DOHH2 (cell line): ENCODE data around the gene TBC1D10A.

ENCODE experiments used
- H3F3A ChIP-seq: fragments of 200-600 bp; sonication (generic), shearing (Covaris generic); 2 replicates; pipeline ENCODE4 v1.6.0; 2016; ENCODE audit warnings: antibody characterized with exemption, mild to moderate bottlenecking; ENCODE audit not compliant: control insufficient read depth, insufficient read depth
- H3K27ac ChIP-seq: fragments of 200-600 bp; sonication (generic); 2 replicates; pipeline ENCODE4 v1.5.1; 2014; ENCODE audit warnings: low read depth, mild to moderate bottlenecking, low read length, moderate library complexity
- H3K27me3 ChIP-seq: fragments of 200-600 bp; sonication (generic); 2 replicates; pipeline ENCODE4 v1.6.1; 2014; ENCODE audit warnings: mild to moderate bottlenecking, low read length, mixed read lengths; ENCODE audit not compliant: control insufficient read depth
- H3K36me3 ChIP-seq: fragments of 200-600 bp; sonication (generic); 2 replicates; pipeline ENCODE4 v1.6.1; 2014; ENCODE audit warnings: mild to moderate bottlenecking, low read length, moderate library complexity, mixed read lengths; ENCODE audit not compliant: control insufficient read depth
- H3K4me1 ChIP-seq: fragments of 200-600 bp; sonication (generic); 2 replicates; pipeline ENCODE4 v1.6.1; 2014; ENCODE audit warnings: mild to moderate bottlenecking, low read length, mixed read lengths; ENCODE audit not compliant: control insufficient read depth
- H3K4me2 ChIP-seq: fragments of 200-600 bp; sonication (generic); 2 replicates; pipeline ENCODE4 v1.6.0; 2014; ENCODE audit warnings: mild to moderate bottlenecking, low read length, moderate library complexity
- H3K4me3 ChIP-seq: fragments of 200-600 bp; sonication (generic); 2 replicates; pipeline ENCODE4 v1.5.1; 2014; ENCODE audit warnings: mild to moderate bottlenecking, low read length, mixed read lengths
- H3K79me2 ChIP-seq: fragments of 200-600 bp; sonication (generic); 2 replicates; pipeline ENCODE4 v1.6.1; 2014; ENCODE audit warnings: mild to moderate bottlenecking, low read length, mixed read lengths; ENCODE audit not compliant: control insufficient read depth
- H3K9me2 ChIP-seq: fragments of 200-600 bp; sonication (generic); replicated peaks from 2 replicates; pipeline ENCODE4 v1.6.1; 2014; ENCODE audit warnings: mild to moderate bottlenecking, low read length, mixed read lengths; ENCODE audit not compliant: control insufficient read depth
- H3K9me3 ChIP-seq: fragments of 200-600 bp; sonication (generic); 2 replicates; pipeline ENCODE4 v1.6.1; 2014; ENCODE audit warnings: antibody characterized with exemption, low read length, mixed read lengths; ENCODE audit not compliant: control insufficient read depth, insufficient read depth
- H4K20me1 ChIP-seq: fragments of 200-600 bp; sonication (generic); 2 replicates; pipeline ENCODE4 v1.6.0; 2014; ENCODE audit warnings: low read depth, mild to moderate bottlenecking, antibody characterized with exemption, low read length, moderate library complexity; ENCODE audit not compliant: control insufficient read depth, insufficient read depth
- EZH2phosphoT487 ChIP-seq: fragments of 200-600 bp; sonication (generic); IDR thresholded peaks from 2 replicates; pipeline ENCODE4 v1.6.1; 2017; ENCODE audit warnings: borderline replicate concordance, mild to moderate bottlenecking, antibody characterized with exemption, low read length, moderate library complexity, mixed read lengths
- TF ChIP-seq, protein P1 (sequence below): fragments of 200-600 bp; sonication (generic); IDR thresholded peaks from one replicate; pipeline ENCODE4 v1.5.1; 2014; ENCODE audit warnings: antibody characterized with exemption, mild to moderate bottlenecking, low read depth, low read length; ENCODE audit not compliant: poor library complexity, severe bottlenecking

The TBC1D10A gene

DNA sequence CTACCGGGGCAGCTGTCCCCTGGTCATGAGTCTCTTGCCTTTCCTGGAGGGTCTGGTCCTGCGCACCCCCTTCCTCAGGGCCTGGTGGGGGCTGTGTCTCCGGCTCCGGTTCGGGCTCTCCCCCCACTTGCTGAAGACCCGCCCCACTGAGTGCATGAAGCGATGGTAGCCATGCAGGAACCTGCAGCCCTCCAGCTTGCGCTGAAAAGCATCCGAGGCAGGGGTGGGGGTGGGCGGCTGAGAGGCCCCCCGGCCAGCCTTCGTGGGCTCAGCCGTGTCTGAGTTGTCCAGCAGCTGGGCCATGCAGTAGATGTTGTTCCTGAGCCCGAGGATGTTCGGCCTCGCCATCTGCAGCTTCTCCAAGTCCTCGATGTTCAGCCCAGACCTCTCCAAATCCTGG is 62.9 kb downstream of the TBC1D10A start:
- H3K4me2 ChIP-seq: no peak overlapping the region

DNA sequence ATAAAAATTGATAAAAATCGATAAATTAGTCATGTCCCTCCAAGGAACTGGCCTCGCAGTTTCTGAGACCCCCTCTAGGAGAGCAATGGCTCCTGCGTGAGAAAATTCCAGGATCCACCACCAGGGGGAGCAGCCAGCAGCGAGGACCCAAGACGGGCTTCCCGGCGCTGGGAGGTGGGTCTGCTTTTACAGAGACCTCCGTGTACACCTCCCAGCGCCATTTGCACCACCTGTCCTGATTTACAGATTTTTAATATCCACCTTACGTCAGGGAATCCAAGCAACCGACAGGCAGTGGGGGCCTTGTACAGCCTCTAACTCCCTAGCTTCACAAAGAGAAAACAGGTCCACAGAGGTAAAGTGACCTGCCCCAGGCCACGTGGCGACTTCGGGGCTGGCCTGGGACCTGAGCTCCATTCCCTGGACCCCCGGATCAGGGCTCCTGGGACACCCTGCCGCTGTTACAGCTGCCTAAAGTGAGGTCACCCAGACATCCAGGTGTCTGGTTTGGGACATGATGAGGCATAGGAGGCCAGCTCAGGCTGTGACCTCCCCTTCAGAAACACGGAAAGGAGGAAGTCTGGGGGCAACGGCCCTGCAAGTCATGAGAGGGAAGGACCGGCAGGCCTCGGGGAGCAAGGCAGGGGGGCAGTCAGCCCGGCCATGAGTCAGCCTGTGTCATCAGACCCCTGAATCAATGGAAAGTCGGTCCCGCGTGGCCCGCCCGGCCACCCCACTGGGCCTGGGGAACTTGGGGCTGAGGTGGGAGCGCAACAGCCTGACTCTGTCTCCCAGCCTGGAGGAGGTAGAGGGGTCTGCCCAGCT is 63.6 kb downstream of the TBC1D10A start:
- H3K79me2 ChIP-seq: peaks cover 4% of the 10 kb centered on the region; the same call in 1 of the 2 replicates
- peaks cover 30% of the 10 kb centered on the region for H3K4me1 ChIP-seq
- H3F3A ChIP-seq: no peaks in the 10 kb centered on the region
- H3K4me3 ChIP-seq: peak overlapping the region; percentile 12; the same call in 1 of the 2 replicates
- no peaks in the 10 kb centered on the region for H3K27me3 ChIP-seq
- H3K9me3 ChIP-seq: no peaks in the 10 kb centered on the region
- H3K4me2 ChIP-seq: peak overlapping the region; percentile 29
- TF ChIP-seq EZH2phosphoT487: no peak
- TF ChIP-seq, protein P1, sequence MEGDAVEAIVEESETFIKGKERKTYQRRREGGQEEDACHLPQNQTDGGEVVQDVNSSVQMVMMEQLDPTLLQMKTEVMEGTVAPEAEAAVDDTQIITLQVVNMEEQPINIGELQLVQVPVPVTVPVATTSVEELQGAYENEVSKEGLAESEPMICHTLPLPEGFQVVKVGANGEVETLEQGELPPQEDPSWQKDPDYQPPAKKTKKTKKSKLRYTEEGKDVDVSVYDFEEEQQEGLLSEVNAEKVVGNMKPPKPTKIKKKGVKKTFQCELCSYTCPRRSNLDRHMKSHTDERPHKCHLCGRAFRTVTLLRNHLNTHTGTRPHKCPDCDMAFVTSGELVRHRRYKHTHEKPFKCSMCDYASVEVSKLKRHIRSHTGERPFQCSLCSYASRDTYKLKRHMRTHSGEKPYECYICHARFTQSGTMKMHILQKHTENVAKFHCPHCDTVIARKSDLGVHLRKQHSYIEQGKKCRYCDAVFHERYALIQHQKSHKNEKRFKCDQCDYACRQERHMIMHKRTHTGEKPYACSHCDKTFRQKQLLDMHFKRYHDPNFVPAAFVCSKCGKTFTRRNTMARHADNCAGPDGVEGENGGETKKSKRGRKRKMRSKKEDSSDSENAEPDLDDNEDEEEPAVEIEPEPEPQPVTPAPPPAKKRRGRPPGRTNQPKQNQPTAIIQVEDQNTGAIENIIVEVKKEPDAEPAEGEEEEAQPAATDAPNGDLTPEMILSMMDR: peak; percentile 81
- H3K36me3 ChIP-seq: no peaks in the 10 kb centered on the region
- no peaks in the 10 kb centered on the region for H3K9me2 ChIP-seq
- no peak overlapping the region for H3K27ac ChIP-seq
- H4K20me1 ChIP-seq: no peaks in the 10 kb centered on the region

More for the DNA sequence above, 62.9 kb downstream of the TBC1D10A start:
- no peaks in the 10 kb centered on the region for H3K36me3 ChIP-seq
- H3K4me3 ChIP-seq: no peak overlapping the region
- no peaks in the 10 kb centered on the region for H3K9me3 ChIP-seq
- H3K79me2 ChIP-seq: peaks cover 4% of the 10 kb centered on the region; the same call in 1 of the 2 replicates
- H3F3A ChIP-seq: no peaks in the 10 kb centered on the region
- H3K27me3 ChIP-seq: no peaks in the 10 kb centered on the region
- no peak for TF ChIP-seq EZH2phosphoT487
- H4K20me1 ChIP-seq: no peaks in the 10 kb centered on the region
- H3K4me1 ChIP-seq: peaks cover 30% of the 10 kb centered on the region
- no peak overlapping the region for H3K27ac ChIP-seq
- no peaks in the 10 kb centered on the region for H3K9me2 ChIP-seq

DNA sequence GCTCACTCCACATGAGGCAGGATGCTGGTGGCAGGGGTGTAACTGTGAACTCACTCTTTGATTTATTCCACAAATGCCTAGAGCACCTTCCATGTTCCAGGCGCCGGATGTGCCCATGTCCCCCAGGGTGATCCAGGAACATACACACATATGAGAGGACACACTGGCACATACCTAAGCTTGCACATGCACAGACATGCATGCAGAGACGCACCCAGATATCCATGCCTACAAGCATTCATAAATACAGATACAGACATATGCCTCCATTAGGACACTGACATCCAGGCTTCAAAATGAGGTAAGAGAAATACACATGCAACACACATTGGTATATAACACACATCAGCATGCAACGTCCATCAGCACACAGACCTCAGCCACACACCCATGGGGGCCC is 64.6 kb downstream of the TBC1D10A start:
- TF ChIP-seq, protein P1: no peak
- no peak for TF ChIP-seq EZH2phosphoT487
- Histone ChIP-seq H4K20me1 (no peaks in the 10 kb centered on the region), H3K4me2 (no peak overlapping the region), H3K9me2 (no peaks in the 10 kb centered on the region), H3K9me3 (no peaks in the 10 kb centered on the region), H3K36me3 (no peaks in the 10 kb centered on the region), H3F3A (no peaks in the 10 kb centered on the region), H3K79me2 (peaks cover 4% of the 10 kb centered on the region; the same call in 1 of the 2 replicates), H3K27ac (no peak overlapping the region), H3K27me3 (no peaks in the 10 kb centered on the region), H3K4me1 (peaks cover 24% of the 10 kb centered on the region), H3K4me3 (no peak overlapping the region)

DNA sequence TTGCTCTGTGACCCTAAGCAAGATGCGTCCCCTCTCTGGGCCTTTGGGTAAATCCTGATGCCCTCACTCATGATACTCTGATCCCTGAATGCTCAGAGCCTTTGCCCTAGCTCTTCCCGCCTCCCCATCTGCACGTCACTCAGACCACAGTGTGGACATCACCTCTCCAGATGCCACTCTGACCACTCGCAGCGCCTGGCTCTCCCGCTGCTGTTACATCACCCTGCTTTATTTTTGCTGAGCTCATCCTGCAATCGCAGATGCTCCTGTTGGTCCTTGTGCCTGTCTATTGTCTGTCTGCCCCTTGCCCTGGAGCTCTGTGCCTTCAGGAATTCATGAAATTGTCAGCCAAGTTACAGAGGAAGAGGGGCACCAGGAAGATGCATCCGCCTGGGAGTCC is 65.6 kb downstream of the TBC1D10A start:
- Histone ChIP-seq H3K9me2 (no peaks in the 10 kb centered on the region), H3K27ac (no peak overlapping the region), H3K4me3 (no peak overlapping the region), H3K9me3 (no peaks in the 10 kb centered on the region), H4K20me1 (no peaks in the 10 kb centered on the region), H3K4me1 (peaks cover 15% of the 10 kb centered on the region), H3F3A (no peaks in the 10 kb centered on the region), H3K27me3 (no peaks in the 10 kb centered on the region), H3K36me3 (no peaks in the 10 kb centered on the region), H3K4me2 (no peak overlapping the region), H3K79me2 (no peaks in the 10 kb centered on the region)
- TF ChIP-seq, protein P1: no peak
- no peak for TF ChIP-seq EZH2phosphoT487
